Mesothelial cell of epicardium (in vitro differentiated cells): Measurements from ENCODE around the gene JPH3. TPM values are rescaled to one million over a fixed set of nuclear protein-coding genes. Genes with fewer than 3 reads are reported as not detected.

ENCODE experiments used
- DNase-seq, 2 experiments: peaks; one replicate each; pipeline ENCODE4 v3.0.0; 2021; ENCODE audit warnings: low spot score in 2 of 2; ENCODE audit not compliant: unreplicated experiment in 2 of 2
- H3K27ac Mint-ChIP-seq: 2 replicates; pipeline ENCODE4 v1.8.0; 2021; ENCODE audit warnings: mixed read lengths
- H3K27me3 Mint-ChIP-seq: 2 replicates; pipeline ENCODE4 v1.8.0; 2021; ENCODE audit warnings: low read depth, mixed read lengths
- H3K36me3 Mint-ChIP-seq: 2 replicates; pipeline ENCODE4 v1.8.0; 2021; ENCODE audit warnings: mixed read lengths
- H3K4me1 Mint-ChIP-seq: 2 replicates; pipeline ENCODE4 v1.8.0; 2021; ENCODE audit warnings: mixed read lengths
- H3K4me3 Mint-ChIP-seq: 2 replicates; pipeline ENCODE4 v1.8.0; 2021; ENCODE audit warnings: mild to moderate bottlenecking, moderate library complexity, mixed read lengths
- H3K9me3 Mint-ChIP-seq: 2 replicates; pipeline ENCODE4 v1.8.0; 2021; ENCODE audit warnings: mixed read lengths
- CTCF ChIP-seq: fragments of 200-600 bp; sonication (generic); IDR thresholded peaks from one replicate; pipeline ENCODE4 v1.5.0; 2021; ENCODE audit warnings: antibody characterized with exemption; ENCODE audit not compliant: unreplicated experiment
- total RNA-seq: library from RNA; stranded (reverse); gene quantifications from 3 replicates; pipeline ENCODE4 v1.2.1, GENCODE V29; 2021

Gene JPH3
- total RNA-seq, 1 donor from 2014 or later = 16.8 TPM

- no peak overlapping the region for H3K27ac Mint-ChIP-seq
- H3K4me1 Mint-ChIP-seq = peaks cover 6% of the 10 kb centered on the region
- no peaks in the 10 kb centered on the region for H3K27me3 Mint-ChIP-seq
- no peak for DNase-seq
- no peaks in the 10 kb centered on the region for H3K9me3 Mint-ChIP-seq
- TF ChIP-seq CTCF = no peak
- H3K36me3 Mint-ChIP-seq = peaks cover 36% of the 10 kb centered on the region
- no peak overlapping the region for H3K4me3 Mint-ChIP-seq
These were observed 129.3 kb downstream of the JPH3 start for GRCh38 chr16:87731607-87732006.

DNA sequence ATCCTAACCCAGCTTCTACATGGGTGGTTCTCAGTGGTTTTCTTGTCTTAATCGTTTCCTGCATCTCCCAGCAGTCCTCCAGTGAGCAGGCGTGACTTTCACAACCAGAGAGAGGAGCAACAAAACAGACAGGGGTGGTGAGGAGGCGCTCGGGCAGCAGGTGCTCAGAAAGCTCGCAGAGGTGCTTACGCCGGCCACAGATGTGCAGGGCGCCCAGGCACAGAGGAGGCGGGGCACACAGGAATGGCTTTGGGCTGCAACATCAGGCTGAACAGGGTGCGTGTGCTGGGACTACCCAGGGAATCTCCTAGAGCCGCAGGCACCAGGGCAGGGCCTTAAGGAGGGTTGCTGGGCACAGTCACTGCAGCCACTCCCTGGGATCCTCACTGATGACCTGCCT, 130.9 kb downstream of the JPH3 start:
- Mint-ChIP-seq H3K27me3 (no peaks in the 10 kb centered on the region), H3K9me3 (no peaks in the 10 kb centered on the region), H3K4me3 (no peak overlapping the region), H3K4me1 (peaks cover 2% of the 10 kb centered on the region), H3K27ac (no peak overlapping the region), H3K36me3 (peaks cover 27% of the 10 kb centered on the region)
- no peak for DNase-seq
- no peak for TF ChIP-seq CTCF

DNA sequence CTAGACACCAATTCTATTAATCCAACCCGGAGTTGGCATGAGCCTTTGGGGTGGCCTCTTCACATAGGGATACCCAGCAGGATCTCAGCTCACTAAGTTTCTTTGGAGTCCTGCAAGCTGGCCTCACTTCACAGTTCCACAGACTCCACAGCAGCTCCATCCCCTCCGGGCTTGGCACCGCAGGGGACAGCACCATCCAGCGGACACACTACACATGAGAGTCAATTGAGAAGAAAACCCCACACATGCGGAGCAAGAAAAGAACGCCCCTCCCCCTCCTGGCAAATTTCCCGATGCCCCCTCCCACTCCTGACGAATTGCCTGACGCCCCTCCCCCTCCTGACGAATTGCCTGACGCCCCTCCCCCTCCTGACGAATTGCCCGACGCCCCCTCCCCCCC, 132.3 kb downstream of the JPH3 start:
- Mint-ChIP-seq H3K4me3 (no peak overlapping the region), H3K36me3 (peaks cover 22% of the 10 kb centered on the region), H3K9me3 (no peaks in the 10 kb centered on the region), H3K27ac (no peak overlapping the region), H3K27me3 (no peaks in the 10 kb centered on the region), H3K4me1 (no peaks in the 10 kb centered on the region)
- no peak for DNase-seq
- no peak for TF ChIP-seq CTCF

GRCh38 chr16:87735270-87736007, 133.1 kb downstream of the JPH3 start:
- DNase-seq = no peak
- no peak for TF ChIP-seq CTCF
- Mint-ChIP-seq H3K9me3 (no peaks in the 10 kb centered on the region), H3K4me3 (no peak overlapping the region), H3K27ac (no peak overlapping the region), H3K27me3 (no peaks in the 10 kb centered on the region), H3K4me1 (no peaks in the 10 kb centered on the region), H3K36me3 (peaks cover 21% of the 10 kb centered on the region)

- H3K27me3 Mint-ChIP-seq = no peaks in the 10 kb centered on the region
- no peaks in the 10 kb centered on the region for H3K4me1 Mint-ChIP-seq
- peaks cover 22% of the 10 kb centered on the region for H3K36me3 Mint-ChIP-seq
- no peak overlapping the region for H3K4me3 Mint-ChIP-seq
- no peak for TF ChIP-seq CTCF
- H3K27ac Mint-ChIP-seq = no peak overlapping the region
- H3K9me3 Mint-ChIP-seq = no peaks in the 10 kb centered on the region
- no peak for DNase-seq
These were observed 133.7 kb downstream of the JPH3 start for GRCh38 chr16:87736008-87736382.

DNA sequence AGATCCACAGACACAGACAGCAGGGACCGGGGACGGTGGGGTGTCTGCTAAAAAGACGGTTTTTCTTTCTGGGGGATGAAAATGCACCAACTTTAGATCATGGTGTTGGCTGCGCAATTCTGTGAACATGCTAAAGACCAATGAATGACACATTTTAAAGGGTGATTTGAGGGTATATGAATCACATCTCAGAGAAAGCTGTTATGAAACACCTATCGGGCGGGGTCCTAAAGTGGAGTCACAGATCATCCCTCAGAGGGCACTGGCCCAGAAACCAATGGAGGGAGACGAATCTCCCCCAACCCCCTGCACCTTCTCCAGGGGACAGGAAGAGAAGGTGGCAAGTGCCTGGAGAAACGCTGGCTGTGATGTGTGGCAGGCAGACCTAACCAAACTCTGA, 137.5 kb downstream of the JPH3 start:
- Mint-ChIP-seq H3K36me3 (peaks cover 29% of the 10 kb centered on the region), H3K27ac (no peak overlapping the region)

More for the DNA sequence above, 137.5 kb downstream of the JPH3 start:
- TF ChIP-seq CTCF = no peak
- no peaks in the 10 kb centered on the region for H3K9me3 Mint-ChIP-seq
- DNase-seq = no peak
- H3K4me1 Mint-ChIP-seq = no peaks in the 10 kb centered on the region
- no peaks in the 10 kb centered on the region for H3K27me3 Mint-ChIP-seq
- H3K4me3 Mint-ChIP-seq = no peak overlapping the region
